Endometrial microvascular endothelial cells (primary cell): Measurements from ENCODE around the gene BUB1B. TPM values are rescaled to one million over a fixed set of nuclear protein-coding genes. Genes with fewer than 3 reads are reported as not detected.
"Not testable (repeated sequence)": the region's sequence is repeated elsewhere in the genome, so short reads cannot be mapped to it uniquely, and the experiment has no call there.

ENCODE experiments used
- in situ Hi-C: cut with HindIII; loops from 2 replicates; pipeline ENCODE4 v1.10.0; 2017; ENCODE audit warnings: low sequenced_read_pairs, low pct_unique_long_range_greater_than_20kb; ENCODE audit errors: inconsistent ontology term
- total RNA-seq: library from RNA; depleted of rRNA; stranded (reverse); fragments of >200 nt; gene quantifications from one replicate; pipeline ENCODE4 v1.2.3, GENCODE V29; 2015; ENCODE audit errors: inconsistent ontology term

The BUB1B gene
- total RNA-seq, 1 donor from 2014 or later = 74.1 TPM

DNA sequence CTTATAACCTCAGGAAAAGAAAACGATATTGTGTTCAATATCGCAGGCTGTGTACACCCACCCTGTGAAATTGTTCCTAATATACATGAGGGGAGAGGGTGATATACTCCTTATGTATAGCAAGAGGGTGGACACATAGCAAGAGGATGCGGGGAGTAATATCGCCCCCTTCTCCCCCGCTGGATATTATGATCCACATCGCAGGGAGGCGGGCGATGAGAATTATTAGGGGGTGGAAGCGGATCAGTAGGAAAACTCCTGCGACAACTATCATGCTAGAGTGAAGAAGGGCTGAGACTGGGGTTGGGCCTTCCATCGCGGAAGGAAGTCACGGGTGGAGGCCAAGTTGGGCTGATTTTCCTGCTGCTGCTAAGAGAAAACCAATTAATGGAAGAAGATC lies 27.3 kb upstream of the BUB1B start:
- in situ Hi-C loops = no loop called here

DNA sequence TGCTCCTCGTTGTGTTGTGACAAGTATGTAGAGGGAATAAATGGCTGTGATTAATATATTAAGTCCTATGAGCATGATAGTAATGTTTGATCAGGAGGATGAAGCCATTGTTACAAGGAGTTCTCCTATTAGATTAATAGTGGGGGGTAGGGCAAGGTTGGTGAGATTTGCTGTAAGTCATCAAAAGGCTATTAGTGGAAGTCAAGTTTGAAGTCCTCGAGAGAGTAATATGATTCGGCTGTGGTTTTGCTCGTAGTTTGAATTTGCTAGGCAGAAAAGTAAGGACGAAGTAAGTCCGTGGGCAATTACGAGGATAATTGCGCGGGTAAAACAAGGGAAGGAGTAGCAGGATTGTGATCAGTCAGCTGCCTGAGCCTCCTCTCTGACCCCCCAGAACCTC lies 26.0 kb upstream of the BUB1B start:
- in situ Hi-C loops = no loop called here

DNA sequence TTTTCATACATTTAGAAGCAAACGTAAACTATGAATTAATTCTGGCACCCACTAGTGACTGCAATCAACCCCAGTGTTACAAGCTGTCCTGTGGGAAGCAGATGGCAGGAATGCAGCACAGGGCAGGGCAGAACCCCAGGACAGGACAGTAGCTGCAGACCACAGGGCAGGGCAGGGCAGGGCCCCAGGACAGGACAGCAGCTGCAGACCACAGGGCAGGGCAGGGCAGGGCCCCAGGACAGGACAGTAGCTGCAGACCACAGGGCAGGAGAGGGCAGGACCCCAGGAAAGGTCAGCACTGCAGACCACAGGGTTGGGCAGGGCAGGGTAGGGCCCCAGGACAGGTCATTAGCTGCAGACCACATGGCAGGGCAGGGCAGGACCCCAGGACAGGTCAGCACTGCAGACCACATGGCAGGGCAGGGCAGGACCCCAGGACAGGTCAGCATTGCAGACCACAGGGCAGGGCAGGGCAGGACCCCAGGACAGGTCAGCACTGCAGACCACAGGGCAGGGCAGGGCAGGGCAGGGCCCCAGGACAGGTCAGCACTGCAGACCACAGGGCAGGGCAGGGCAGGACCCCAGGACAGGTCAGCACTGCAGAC lies 24.9 kb upstream of the BUB1B start:
- in situ Hi-C loops = not testable (repeated sequence)

DNA sequence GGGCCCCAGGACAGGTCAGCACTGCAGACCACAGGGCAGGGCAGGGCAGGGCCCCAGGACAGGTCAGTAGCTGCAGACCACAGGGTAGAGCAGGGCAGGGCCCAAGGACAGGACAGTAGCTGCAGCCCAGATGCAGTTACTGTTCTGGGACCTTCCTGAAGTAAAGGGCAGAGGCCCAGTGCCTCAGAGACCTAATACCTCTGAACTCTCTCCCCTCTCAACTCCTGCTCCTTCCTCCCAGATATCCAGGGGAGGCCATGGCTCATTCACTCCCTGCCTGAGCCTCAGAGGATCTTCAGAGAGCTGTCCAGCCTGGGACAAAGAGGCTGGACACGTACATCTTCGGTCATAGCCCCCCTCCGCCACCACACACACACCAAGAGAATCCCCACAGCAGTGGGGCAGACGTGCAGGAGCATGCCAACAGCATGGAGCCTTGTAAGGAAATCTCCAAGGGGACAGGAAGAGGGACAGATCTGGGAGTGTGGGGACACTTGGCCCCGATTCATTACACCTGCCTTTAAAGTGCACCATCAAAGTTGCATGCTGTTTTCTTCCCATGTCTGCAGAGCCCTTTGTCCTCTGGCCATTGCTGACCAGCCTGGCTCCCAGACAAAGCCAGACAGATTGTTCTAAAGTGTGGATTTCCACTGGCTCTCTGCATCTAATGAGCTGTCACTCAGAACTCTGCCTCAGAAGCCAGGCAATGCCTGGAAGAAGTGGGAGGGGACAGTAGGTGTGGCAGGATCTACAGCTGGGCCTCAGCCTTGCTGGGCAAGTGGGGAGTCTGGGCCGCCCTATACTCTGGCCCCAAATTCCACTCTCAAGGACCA lies 24.2 kb upstream of the BUB1B start:
- in situ Hi-C loops = no loop called here

DNA sequence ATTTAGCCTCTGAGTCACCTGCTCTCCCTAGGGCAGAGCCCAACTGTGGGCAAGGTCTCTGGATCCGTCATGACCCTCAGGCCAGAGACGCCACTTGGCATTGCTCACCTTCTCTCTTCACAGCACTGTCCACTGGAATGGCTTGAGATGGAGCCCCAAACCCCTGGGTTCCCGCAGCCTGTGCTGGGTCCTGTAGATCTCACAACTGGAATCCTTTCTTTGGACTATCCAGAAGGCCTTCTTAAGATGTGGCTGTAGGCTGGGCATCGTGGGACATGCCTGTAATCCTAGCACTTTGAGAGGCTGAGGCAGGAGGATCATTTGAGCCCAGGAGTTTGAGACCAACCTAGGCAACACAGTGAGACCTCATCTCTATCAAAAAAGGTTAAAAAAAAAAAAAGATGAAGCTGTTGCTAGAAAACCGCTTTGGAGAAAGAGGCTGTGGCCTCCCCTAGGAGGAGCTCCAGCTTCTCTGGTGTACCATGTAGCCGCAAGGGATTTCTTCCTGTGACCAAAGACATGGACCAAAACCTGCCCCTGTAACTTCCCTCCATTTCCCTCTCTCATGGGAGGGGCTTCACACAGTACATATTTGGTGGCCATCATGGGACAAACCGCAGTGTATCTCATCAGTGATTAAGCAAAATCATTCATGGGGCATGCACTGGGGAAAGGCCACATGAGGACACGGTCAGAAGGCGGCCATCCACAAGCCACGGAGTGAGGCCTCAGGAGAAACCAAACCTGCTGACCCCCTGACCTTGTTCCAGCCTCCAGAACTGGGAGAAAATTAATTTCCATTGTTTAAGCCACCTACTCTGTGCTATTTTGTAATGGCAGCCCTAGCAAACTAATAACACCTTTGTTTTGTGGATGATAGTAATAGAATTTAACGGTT lies 23.3 kb upstream of the BUB1B start:
- in situ Hi-C loops = no loop called here

DNA sequence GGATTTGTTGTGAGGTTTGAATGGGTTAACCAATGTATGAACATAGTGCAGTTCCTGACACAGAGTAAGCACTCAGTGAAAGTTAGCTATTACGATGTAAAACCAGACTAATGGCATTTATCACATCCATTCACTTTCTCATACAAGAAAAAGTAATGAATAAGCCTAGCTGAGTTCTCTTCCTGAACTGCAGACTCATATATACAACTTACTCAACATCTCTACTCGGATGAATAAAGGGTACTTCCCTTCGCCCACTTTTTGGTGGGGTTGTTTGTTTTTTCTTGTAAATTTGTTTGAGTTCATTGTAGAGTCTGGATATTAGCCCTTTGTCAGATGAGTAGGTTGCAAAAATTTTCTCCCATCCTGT lies 22.7 kb upstream of the BUB1B start:
- in situ Hi-C loops = not testable (repeated sequence)

DNA sequence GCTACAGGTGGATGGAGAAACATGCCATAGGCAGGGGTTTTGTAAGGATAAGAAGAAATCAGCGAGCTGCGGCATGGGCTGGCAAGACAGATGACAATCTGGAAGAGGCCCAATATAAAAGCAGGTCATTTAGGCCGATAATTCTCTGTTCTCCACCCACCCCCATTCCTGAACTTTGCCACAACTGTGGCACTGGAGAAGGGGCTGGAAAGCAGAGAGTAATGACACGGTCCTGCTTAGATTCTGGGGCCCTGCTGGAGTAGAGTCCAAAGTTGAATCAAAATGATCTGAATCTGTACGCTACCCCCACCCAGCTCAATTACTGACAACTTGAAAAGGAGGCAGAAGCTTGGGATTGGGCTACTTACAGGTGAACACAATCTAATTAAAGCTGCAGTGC lies 18.4 kb upstream of the BUB1B start:
- in situ Hi-C loops = no loop called here

DNA sequence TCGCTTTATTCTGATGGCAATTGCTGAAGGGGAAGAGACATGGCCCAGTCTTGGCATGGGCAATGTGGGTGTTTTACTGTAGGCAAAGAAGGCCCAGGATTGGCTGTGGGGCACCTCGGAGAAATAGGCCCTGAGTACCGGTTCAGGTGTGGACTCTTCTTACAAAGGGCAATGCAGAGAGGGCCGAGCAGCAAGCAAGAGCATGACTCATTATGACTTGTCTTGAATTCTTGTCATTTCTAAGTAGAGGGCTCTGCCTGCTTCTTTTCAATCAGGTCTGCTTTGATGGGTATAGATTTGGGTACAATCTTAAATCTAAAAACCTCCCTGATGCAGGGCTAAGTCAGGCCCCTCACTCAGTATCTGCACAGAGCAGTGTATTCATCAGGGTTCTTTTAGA lies 14.8 kb upstream of the BUB1B start:
- in situ Hi-C loops = no loop called here

DNA sequence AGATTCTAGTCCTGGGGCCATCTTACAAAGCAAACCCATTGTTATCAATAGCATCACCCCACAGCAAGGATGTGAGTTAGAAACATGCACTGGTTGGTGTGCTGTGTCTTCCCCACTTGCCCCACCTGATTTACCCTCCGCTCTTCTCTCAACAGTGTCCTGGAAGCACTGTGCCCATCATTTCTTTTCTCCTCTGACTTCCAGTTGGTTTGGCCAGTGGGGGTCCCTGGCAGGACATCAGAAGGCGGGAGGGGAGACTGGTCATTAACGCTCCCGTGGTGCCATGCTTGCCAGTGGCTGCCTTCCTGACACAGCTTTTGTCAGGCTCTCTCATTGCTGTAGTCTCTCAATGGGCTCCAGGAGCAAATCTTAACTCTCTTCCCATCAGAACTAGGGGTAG lies 11.5 kb upstream of the BUB1B start:
- in situ Hi-C loops = no loop called here

DNA sequence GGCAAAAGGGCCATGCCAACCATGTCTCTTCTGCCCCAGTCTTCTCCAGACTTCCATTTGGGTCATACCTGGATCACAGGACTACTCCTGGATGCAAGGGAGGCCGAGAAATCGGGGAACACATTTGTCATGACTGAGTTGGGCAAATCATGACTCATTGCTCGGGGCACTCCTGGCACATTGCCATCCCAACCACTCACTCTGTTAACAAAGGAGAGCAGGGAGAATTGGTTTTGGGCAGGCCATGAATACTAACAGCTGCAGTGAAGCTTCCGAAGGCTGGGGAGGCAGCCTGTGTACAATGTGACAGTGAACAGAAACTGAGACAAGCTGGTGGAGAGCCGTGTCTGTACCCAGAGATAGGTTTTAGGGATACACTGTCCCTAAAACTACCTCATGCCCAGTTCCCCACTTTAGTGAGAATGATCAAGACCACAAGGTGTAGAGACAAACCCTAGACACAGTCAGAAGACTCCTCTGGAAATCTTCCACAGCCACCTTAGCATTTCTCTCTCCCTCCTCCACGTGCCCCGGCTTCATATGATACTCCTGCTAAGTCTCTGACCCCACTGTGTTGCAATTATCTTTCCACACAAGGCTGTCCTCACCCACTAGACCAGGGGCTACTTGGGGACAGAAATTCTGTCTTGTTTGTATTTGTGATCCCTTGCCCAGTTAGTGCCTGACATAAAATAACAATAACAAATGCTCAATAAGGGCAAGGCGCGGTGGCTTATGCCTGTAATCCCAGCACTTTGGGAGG lies 10.5 kb upstream of the BUB1B start:
- in situ Hi-C loops = loop anchor here (10.0 kb wide), 1 partner anchor 74 kb away; no protein-coding TSS in a partner anchor

DNA sequence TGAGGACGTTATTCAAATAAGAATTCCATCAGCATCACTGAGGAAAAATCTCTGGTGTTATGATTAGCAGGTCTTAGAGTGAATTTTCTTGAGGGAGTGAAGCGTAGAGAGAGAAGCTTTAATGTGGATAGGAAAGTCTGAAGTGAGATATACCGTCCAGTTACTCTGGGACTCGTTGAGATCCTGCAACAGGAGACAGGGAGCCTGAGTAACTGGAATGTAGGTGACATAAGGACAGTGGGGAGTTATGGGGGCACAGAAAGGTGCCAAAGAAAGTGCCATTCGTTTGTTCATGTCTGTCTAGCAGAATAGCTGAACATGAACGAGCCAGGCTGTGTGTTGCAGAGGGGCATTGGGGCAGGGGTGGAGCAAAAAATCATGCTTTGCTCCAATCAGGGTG lies 9.4 kb upstream of the BUB1B start:
- in situ Hi-C loops = loop anchor here (10.0 kb wide), 1 partner anchor 73 kb away; no protein-coding TSS in a partner anchor

DNA sequence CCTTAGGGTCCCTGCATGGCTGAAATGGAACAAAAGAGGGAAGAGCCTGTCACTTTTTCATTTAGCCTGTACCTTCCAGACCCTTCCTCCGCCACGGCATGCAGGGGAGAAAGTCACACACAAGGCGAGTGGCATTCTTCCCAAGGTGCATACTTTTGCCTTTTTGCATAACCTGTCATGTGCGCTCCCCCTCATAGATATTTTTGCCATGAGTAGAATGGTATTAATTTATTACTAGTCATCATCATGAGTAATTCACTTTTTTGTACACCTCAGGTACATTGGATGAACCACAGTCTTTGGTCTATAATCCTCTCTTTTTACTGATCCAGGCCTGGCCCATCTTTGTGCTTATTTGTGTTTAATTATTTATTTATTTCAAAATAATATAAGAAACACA lies 8.9 kb upstream of the BUB1B start:
- in situ Hi-C loops = loop anchor here (10.0 kb wide), 1 partner anchor 73 kb away; no protein-coding TSS in a partner anchor

DNA sequence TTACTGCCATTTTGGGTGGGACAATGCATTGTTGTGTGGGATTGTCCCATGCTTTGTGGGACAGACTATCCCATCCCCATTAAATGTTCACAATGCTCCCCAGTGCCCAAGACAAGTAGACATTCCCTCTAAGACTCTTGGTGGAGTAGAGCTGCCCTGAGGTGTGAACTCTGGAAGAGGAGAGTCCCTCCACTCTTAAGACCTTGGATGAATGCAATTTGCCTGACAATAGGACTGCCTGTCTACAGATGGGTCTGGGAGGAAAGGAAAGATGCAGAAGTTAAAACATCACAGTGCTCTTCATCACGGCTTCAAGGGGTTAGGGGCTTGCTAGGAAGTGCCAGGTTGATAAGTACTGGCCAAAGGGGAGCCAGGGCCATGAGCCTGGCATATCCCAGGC lies 6.0 kb upstream of the BUB1B start:
- in situ Hi-C loops = loop anchor here (10.0 kb wide), 1 partner anchor 70 kb away; no protein-coding TSS in a partner anchor

DNA sequence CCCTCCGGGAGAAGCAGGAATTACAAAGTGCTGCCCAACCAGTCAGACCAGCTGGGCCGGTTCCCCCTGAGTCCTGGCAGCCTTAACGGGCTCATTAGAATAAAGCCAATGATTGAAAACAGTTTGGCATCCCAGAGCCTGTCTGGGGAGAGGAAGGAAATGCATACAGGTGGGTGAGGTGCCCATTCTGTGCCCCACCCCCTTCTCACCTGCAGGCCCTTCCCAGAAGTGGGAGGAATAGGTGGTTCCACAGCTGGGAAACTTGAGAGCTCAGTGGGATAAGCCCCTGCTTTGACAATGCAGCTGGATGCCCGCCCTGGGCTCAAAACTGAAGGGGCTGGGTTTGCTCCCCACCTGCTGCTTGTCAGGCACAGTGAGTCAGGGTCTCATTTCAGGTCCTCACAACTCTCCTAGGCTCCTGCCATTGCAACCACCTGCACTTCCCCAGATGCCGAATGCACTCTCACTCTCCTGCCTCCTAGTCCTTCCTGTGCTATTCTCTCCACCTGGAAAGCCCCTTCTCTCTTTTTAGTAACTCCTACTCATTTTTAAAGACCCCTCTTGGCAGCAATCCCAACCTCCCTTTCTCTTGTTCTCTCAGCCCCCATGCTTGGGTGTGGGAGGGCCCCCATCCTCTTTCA lies 5.5 kb upstream of the BUB1B start:
- in situ Hi-C loops = loop anchor here (10.0 kb wide), 1 partner anchor 69 kb away; no protein-coding TSS in a partner anchor

DNA sequence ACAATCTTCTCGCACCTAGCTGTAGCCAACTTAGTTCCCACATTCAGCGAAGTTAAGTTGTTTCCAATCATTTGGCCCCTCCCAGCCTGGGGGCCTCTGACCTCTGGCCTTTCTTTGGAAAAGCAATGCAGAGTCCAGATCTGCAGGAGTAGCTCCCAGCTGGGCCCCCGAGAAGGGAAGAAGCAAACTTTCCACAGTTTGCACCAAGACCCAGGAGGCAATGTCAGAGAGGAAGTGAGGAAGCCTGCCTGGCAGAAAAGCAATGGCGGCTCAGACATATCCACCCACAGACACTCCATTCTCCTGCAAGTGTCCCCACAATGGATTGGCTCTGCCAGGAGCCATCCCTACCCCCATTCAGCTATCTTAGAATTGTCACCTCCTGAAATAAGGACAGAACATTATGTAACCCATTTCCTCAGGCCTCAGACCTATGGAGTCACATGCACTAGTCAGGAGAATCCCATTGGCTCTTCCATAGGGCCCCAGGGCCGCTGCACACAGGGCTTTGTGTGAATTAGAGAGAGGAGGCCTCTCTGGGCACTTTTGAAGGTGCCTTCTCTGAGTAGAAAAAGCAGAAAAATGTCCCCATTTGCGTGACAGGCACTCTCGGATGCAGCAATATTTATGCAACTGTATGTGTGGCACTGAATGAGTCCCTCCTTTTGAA lies 3.0 kb upstream of the BUB1B start:
- in situ Hi-C loops = loop anchor here (10.0 kb wide), 1 partner anchor 67 kb away; no protein-coding TSS in a partner anchor

DNA sequence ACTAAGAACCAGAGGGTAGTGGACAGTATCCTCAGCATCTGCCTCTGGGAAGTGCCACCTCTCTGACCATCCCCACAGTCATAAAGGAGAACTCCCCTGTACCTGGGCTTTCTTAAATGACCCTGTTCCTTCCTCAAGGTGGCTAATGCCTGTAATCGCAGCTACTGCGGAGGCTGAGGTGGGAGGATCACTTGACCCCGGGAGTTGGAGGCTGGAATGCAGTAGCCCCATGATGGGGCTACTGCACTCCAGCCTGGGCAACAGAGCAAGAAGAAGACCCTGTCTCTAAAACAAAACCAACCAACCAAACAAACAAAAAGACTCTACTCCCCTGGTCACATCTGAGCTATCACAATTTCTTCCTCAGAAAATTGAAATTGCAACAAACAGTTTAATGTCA lies 848 bp upstream of the BUB1B start:
- in situ Hi-C loops = no loop called here

DNA sequence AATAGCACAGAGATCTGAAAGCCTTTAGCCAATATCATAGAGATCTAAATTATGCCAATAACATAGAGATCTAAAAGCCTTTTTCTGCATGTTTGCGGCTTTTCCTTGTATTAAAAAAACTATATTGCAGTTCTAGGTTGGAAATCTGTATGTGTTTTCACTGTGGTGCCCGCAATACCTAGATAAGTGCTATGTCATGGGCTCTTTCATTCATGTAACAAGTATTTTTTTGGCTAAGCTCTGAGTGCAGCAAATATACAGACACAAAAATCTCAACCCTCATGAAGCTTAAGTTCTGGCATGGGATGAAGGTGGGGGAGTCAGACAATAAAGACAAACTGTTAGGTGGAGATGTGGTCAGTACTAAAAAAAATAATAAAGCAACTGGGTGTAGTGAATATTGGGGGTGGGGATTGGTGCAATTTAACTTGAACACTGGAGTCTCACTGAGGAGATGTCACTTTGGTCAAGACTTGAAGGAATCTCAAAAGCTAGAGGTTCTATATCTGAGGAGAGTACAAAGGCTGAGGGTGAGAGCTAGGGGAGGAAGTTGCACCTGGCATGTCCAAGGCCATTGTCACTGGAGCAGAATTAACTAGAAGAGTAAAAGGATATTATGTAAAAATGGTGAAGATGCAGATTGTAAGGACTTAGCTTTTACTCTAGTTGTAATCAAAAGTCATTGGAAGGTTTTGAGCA lies 973 bp downstream of the BUB1B start:
- in situ Hi-C loops = no loop called here
